Measurements from ENCODE around the gene MTREX. TPM values are rescaled to one million over a fixed set of nuclear protein-coding genes. Genes with fewer than 3 reads are reported as not detected.

The MTREX gene
- total and polyA plus RNA-seq, 2 experiments from 2014 or later: 19.0 to 66.0 TPM

DNA sequence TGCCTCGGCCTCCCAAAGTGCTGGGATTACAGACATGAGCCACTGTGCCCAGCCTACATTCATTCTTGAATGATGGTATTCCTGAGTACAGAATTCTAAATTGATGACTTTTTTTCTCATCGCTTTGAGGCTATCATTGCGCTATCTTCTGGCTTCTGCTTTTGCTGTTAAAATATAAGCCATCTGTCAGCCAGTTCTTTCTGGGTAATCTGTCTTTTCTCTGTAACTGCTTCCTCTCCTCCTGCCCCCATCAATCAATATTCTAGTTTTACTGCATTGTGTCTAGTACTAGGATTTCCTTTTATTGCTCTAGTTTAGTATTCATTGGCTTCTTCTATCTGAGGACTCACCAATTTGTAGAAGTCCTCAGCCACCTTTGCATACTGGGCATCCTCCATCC lies 138.0 kb downstream of the MTREX start:
- no peaks in the 10 kb centered on the region for H3K9me2 ChIP-seq (replicated peaks; ENCODE audit: insufficient read depth)
- no peaks in the 10 kb centered on the region for H4K20me1 ChIP-seq (ENCODE audit: insufficient read depth, poor library complexity, severe bottlenecking)
- TF ChIP-seq EZH2 (IDR thresholded peaks at IDR 0.05; ENCODE audit: borderline replicate concordance) (no peak), EZH2phosphoT487 (IDR thresholded peaks at IDR 0.05; ENCODE audit: low read depth, severe bottlenecking, unreplicated experiment) (no peak)
- TF ChIP-seq, protein P1, sequence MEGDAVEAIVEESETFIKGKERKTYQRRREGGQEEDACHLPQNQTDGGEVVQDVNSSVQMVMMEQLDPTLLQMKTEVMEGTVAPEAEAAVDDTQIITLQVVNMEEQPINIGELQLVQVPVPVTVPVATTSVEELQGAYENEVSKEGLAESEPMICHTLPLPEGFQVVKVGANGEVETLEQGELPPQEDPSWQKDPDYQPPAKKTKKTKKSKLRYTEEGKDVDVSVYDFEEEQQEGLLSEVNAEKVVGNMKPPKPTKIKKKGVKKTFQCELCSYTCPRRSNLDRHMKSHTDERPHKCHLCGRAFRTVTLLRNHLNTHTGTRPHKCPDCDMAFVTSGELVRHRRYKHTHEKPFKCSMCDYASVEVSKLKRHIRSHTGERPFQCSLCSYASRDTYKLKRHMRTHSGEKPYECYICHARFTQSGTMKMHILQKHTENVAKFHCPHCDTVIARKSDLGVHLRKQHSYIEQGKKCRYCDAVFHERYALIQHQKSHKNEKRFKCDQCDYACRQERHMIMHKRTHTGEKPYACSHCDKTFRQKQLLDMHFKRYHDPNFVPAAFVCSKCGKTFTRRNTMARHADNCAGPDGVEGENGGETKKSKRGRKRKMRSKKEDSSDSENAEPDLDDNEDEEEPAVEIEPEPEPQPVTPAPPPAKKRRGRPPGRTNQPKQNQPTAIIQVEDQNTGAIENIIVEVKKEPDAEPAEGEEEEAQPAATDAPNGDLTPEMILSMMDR (IDR thresholded peaks at IDR 0.05; ENCODE audit: poor library complexity): no peak
- H2AFZ ChIP-seq: no peak overlapping the region
- no peak overlapping the region for H3K4me2 ChIP-seq
- no peaks in the 10 kb centered on the region for H3K9me3 ChIP-seq (ENCODE audit: low read depth)
- peaks cover 13% of the 10 kb centered on the region for H3K4me1 ChIP-seq (ENCODE audit: insufficient read depth)
- 80% methylated on average over 3 of the region's 3 CpGs for WGBS (ENCODE audit: low lambda C conversion rate, missing lambda C conversion rate)
- H3K27me3 ChIP-seq: no peaks in the 10 kb centered on the region
- DNase-seq (ENCODE audit: low spot score): no peak
- peaks cover 11% of the 10 kb centered on the region for H3K79me2 ChIP-seq
- H3K36me3 ChIP-seq (replicated peaks; ENCODE audit: insufficient read depth, low read depth): no peaks in the 10 kb centered on the region
- no peak overlapping the region for H3K4me3 ChIP-seq
- no peak overlapping the region for H3K27ac ChIP-seq

GRCh38 chr5:55446640-55447351 lies 139.0 kb downstream of the MTREX start:
- 54% methylated on average over 8 of the region's 8 CpGs for WGBS (ENCODE audit: low lambda C conversion rate, missing lambda C conversion rate)
- TF ChIP-seq EZH2phosphoT487 (IDR thresholded peaks at IDR 0.05; ENCODE audit: low read depth, severe bottlenecking, unreplicated experiment) (no peak), EZH2 (IDR thresholded peaks at IDR 0.05; ENCODE audit: borderline replicate concordance) (no peak)
- TF ChIP-seq, protein P1 (IDR thresholded peaks at IDR 0.05; ENCODE audit: poor library complexity): no peak
- Histone ChIP-seq H3K9me2 (replicated peaks; ENCODE audit: insufficient read depth) (no peaks in the 10 kb centered on the region), H3K4me3 (no peak overlapping the region), H3K4me2 (peak overlapping the region; percentile 34), H3K79me2 (peaks cover 12% of the 10 kb centered on the region), H3K9me3 (ENCODE audit: low read depth) (no peaks in the 10 kb centered on the region), H3K36me3 (replicated peaks; ENCODE audit: insufficient read depth, low read depth) (no peaks in the 10 kb centered on the region), H3K27me3 (no peaks in the 10 kb centered on the region), H3K27ac (peak overlapping the region; percentile 13), H2AFZ (no peak overlapping the region), H3K4me1 (ENCODE audit: insufficient read depth) (peaks cover 13% of the 10 kb centered on the region), H4K20me1 (ENCODE audit: insufficient read depth, poor library complexity, severe bottlenecking) (no peaks in the 10 kb centered on the region)
- no peak for DNase-seq (ENCODE audit: low spot score)

DNA sequence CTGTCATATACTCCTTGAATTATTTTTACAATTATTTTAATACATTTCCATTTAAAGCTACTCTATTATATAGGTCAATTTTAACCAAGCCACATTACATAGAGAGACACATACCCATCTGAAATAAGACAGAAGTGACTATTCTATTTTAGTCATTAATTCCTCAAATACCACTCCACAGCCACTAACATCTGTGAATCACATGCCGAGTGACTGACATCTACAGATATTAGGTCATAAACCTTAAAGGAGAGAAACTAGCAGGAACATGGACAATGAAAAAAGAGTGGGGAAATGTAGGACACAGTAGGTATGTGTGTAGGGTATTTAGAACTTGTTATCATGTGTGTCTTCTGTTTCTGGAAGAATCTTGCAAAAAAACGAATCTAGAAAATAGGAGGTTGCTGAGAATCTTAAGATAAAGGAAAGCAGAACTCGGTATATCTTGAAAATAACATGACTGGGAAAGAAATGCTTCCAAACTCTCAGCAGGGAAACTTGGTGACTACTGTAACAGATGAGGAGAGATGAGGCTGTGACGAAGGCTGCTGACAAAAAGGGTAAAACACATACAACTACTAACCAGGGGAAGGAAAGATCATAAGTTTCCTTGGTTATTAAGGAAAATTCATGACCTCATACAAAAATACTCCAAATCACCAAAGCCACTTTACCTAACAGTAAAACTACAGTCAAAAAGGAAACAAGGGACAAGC lies 142.4 kb downstream of the MTREX start:
- DNase-seq (ENCODE audit: low spot score): no peak
- TF ChIP-seq EZH2phosphoT487 (IDR thresholded peaks at IDR 0.05; ENCODE audit: low read depth, severe bottlenecking, unreplicated experiment) (no peak), EZH2 (IDR thresholded peaks at IDR 0.05; ENCODE audit: borderline replicate concordance) (no peak)
- Histone ChIP-seq H3K9me2 (replicated peaks; ENCODE audit: insufficient read depth) (no peaks in the 10 kb centered on the region), H3K4me2 (no peak overlapping the region), H3K4me1 (ENCODE audit: insufficient read depth) (peaks cover 13% of the 10 kb centered on the region), H3K4me3 (no peak overlapping the region), H3K9me3 (ENCODE audit: low read depth) (no peaks in the 10 kb centered on the region), H3K36me3 (replicated peaks; ENCODE audit: insufficient read depth, low read depth) (no peaks in the 10 kb centered on the region), H3K79me2 (peaks cover 5% of the 10 kb centered on the region), H2AFZ (no peak overlapping the region), H3K27ac (no peak overlapping the region), H4K20me1 (ENCODE audit: insufficient read depth, poor library complexity, severe bottlenecking) (no peaks in the 10 kb centered on the region), H3K27me3 (no peaks in the 10 kb centered on the region)
- 88% methylated on average over 4 of the region's 4 CpGs for WGBS (ENCODE audit: low lambda C conversion rate, missing lambda C conversion rate)

GRCh38 chr5:55451976-55452375 lies 144.2 kb downstream of the MTREX start:
- no peak for TF ChIP-seq EZH2 (IDR thresholded peaks at IDR 0.05; ENCODE audit: borderline replicate concordance)
- TF ChIP-seq, protein P1 (IDR thresholded peaks at IDR 0.05; ENCODE audit: poor library complexity): no peak
- no peak for TF ChIP-seq EZH2phosphoT487 (IDR thresholded peaks at IDR 0.05; ENCODE audit: low read depth, severe bottlenecking, unreplicated experiment)
- H3K36me3 ChIP-seq (replicated peaks; ENCODE audit: insufficient read depth, low read depth): no peaks in the 10 kb centered on the region
- no peaks in the 10 kb centered on the region for H3K9me3 ChIP-seq (ENCODE audit: low read depth)
- H3K79me2 ChIP-seq: peaks cover 11% of the 10 kb centered on the region
- WGBS (ENCODE audit: low lambda C conversion rate, missing lambda C conversion rate): 98% methylated on average over 2 of the region's 2 CpGs
- H3K4me2 ChIP-seq: no peak overlapping the region
- H3K4me3 ChIP-seq: no peak overlapping the region
- no peak overlapping the region for H3K27ac ChIP-seq
- no peak for DNase-seq (ENCODE audit: low spot score)
- H3K9me2 ChIP-seq (replicated peaks; ENCODE audit: insufficient read depth): no peaks in the 10 kb centered on the region
- H3K4me1 ChIP-seq (ENCODE audit: insufficient read depth): peaks cover 5% of the 10 kb centered on the region
- H3K27me3 ChIP-seq: no peaks in the 10 kb centered on the region
- no peak overlapping the region for H2AFZ ChIP-seq
- no peaks in the 10 kb centered on the region for H4K20me1 ChIP-seq (ENCODE audit: insufficient read depth, poor library complexity, severe bottlenecking)

All from hepatocyte (in vitro differentiated cells).